ENCODE data around the gene POLN. TPM values are rescaled to one million over a fixed set of nuclear protein-coding genes. Genes with fewer than 3 reads are reported as not detected.

Gene POLN
- total and polyA plus RNA-seq, 2 experiments from 2014 or later: 1.8 to 4.0 TPM

DNA sequence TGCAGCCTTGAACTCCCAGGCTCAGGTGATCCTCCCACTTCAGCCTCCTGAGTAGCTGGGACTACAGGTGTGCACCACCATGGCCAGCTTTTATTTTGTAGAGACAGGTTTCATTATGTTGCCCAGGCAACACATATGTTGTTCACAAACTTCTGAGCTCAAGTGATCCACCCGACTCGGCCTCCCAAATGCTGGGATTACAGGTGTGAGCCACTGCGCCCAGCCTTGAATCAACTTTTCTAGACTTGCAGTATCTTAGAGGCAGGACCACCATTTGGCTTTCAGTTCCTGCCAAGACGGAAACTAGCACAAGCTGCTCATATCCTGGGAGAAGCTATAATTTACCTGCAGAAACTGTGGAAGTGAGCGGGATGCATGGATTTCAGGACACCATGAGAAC, 162.9 kb downstream of the POLN start:
- DNase-seq (ENCODE audit: low spot score): no peak
- Histone ChIP-seq H3K4me2 (no peak overlapping the region), H3K9me2 (ENCODE audit: insufficient read depth) (no peaks in the 10 kb centered on the region), H3K27me3 (ENCODE audit: insufficient read depth) (no peaks in the 10 kb centered on the region), H3K4me3 (no peak overlapping the region), H4K20me1 (replicated peaks; ENCODE audit: insufficient read depth) (no peaks in the 10 kb centered on the region), H3K36me3 (ENCODE audit: insufficient read depth) (no peaks in the 10 kb centered on the region), H3K79me2 (replicated peaks; ENCODE audit: insufficient read depth) (no peaks in the 10 kb centered on the region), H3K27ac (ENCODE audit: low read depth) (no peak overlapping the region), H3F3A (replicated peaks; ENCODE audit: low read depth) (no peaks in the 10 kb centered on the region), H3K4me1 (ENCODE audit: insufficient read depth) (no peaks in the 10 kb centered on the region), H2AFZ (no peak overlapping the region)
- no peak overlapping the region for H3K27ac Mint-ChIP-seq
- no peak for ATAC-seq
- H3K27me3 Mint-ChIP-seq (ENCODE audit: insufficient read depth, low read depth, poor library complexity): peaks cover 10% of the 10 kb centered on the region
- H3K4me3 Mint-ChIP-seq: no peak overlapping the region
- H3K9me3 Mint-ChIP-seq: no peaks in the 10 kb centered on the region
- TF ChIP-seq, protein P1, sequence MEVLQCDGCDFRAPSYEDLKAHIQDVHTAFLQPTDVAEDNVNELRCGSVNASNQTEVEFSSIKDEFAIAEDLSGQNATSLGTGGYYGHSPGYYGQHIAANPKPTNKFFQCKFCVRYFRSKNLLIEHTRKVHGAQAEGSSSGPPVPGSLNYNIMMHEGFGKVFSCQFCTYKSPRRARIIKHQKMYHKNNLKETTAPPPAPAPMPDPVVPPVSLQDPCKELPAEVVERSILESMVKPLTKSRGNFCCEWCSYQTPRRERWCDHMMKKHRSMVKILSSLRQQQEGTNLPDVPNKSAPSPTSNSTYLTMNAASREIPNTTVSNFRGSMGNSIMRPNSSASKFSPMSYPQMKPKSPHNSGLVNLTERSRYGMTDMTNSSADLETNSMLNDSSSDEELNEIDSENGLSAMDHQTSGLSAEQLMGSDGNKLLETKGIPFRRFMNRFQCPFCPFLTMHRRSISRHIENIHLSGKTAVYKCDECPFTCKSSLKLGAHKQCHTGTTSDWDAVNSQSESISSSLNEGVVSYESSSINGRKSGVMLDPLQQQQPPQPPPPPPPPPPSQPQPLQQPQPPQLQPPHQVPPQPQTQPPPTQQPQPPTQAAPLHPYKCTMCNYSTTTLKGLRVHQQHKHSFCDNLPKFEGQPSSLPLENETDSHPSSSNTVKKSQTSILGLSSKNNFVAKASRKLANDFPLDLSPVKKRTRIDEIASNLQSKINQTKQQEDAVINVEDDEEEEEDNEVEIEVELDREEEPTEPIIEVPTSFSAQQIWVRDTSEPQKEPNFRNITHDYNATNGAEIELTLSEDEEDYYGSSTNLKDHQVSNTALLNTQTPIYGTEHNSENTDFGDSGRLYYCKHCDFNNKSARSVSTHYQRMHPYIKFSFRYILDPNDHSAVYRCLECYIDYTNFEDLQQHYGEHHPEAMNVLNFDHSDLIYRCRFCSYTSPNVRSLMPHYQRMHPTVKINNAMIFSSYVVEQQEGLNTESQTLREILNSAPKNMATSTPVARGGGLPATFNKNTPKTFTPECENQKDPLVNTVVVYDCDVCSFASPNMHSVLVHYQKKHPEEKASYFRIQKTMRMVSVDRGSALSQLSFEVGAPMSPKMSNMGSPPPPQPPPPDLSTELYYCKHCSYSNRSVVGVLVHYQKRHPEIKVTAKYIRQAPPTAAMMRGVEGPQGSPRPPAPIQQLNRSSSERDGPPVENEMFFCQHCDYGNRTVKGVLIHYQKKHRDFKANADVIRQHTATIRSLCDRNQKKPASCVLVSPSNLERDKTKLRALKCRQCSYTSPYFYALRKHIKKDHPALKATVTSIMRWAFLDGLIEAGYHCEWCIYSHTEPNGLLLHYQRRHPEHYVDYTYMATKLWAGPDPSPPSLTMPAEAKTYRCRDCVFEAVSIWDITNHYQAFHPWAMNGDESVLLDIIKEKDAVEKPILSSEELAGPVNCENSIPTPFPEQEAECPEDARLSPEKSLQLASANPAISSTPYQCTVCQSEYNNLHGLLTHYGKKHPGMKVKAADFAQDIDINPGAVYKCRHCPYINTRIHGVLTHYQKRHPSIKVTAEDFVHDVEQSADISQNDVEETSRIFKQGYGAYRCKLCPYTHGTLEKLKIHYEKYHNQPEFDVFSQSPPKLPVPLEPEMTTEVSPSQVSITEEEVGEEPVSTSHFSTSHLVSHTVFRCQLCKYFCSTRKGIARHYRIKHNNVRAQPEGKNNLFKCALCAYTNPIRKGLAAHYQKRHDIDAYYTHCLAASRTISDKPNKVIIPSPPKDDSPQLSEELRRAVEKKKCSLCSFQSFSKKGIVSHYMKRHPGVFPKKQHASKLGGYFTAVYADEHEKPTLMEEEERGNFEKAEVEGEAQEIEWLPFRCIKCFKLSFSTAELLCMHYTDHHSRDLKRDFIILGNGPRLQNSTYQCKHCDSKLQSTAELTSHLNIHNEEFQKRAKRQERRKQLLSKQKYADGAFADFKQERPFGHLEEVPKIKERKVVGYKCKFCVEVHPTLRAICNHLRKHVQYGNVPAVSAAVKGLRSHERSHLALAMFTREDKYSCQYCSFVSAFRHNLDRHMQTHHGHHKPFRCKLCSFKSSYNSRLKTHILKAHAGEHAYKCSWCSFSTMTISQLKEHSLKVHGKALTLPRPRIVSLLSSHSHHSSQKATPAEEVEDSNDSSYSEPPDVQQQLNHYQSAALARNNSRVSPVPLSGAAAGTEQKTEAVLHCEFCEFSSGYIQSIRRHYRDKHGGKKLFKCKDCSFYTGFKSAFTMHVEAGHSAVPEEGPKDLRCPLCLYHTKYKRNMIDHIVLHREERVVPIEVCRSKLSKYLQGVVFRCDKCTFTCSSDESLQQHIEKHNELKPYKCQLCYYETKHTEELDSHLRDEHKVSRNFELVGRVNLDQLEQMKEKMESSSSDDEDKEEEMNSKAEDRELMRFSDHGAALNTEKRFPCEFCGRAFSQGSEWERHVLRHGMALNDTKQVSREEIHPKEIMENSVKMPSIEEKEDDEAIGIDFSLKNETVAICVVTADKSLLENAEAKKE (CRISPR knock-in tag; IDR thresholded peaks at IDR 0.05): no peak
- TF ChIP-seq JUNB (IDR thresholded peaks at IDR 0.05; ENCODE audit: unreplicated experiment): no peak
- no peak for TF ChIP-seq ZNF331 (CRISPR knock-in tag; IDR thresholded peaks at IDR 0.05; ENCODE audit: low read depth)
- TF ChIP-seq, protein P2, sequence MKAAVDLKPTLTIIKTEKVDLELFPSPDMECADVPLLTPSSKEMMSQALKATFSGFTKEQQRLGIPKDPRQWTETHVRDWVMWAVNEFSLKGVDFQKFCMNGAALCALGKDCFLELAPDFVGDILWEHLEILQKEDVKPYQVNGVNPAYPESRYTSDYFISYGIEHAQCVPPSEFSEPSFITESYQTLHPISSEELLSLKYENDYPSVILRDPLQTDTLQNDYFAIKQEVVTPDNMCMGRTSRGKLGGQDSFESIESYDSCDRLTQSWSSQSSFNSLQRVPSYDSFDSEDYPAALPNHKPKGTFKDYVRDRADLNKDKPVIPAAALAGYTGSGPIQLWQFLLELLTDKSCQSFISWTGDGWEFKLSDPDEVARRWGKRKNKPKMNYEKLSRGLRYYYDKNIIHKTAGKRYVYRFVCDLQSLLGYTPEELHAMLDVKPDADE (IDR thresholded peaks at IDR 0.05): no peak
- TF ChIP-seq, protein P3, sequence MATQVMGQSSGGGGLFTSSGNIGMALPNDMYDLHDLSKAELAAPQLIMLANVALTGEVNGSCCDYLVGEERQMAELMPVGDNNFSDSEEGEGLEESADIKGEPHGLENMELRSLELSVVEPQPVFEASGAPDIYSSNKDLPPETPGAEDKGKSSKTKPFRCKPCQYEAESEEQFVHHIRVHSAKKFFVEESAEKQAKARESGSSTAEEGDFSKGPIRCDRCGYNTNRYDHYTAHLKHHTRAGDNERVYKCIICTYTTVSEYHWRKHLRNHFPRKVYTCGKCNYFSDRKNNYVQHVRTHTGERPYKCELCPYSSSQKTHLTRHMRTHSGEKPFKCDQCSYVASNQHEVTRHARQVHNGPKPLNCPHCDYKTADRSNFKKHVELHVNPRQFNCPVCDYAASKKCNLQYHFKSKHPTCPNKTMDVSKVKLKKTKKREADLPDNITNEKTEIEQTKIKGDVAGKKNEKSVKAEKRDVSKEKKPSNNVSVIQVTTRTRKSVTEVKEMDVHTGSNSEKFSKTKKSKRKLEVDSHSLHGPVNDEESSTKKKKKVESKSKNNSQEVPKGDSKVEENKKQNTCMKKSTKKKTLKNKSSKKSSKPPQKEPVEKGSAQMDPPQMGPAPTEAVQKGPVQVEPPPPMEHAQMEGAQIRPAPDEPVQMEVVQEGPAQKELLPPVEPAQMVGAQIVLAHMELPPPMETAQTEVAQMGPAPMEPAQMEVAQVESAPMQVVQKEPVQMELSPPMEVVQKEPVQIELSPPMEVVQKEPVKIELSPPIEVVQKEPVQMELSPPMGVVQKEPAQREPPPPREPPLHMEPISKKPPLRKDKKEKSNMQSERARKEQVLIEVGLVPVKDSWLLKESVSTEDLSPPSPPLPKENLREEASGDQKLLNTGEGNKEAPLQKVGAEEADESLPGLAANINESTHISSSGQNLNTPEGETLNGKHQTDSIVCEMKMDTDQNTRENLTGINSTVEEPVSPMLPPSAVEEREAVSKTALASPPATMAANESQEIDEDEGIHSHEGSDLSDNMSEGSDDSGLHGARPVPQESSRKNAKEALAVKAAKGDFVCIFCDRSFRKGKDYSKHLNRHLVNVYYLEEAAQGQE (IDR thresholded peaks at IDR 0.05; ENCODE audit: unreplicated experiment): no peak
- TF ChIP-seq, protein P4, sequence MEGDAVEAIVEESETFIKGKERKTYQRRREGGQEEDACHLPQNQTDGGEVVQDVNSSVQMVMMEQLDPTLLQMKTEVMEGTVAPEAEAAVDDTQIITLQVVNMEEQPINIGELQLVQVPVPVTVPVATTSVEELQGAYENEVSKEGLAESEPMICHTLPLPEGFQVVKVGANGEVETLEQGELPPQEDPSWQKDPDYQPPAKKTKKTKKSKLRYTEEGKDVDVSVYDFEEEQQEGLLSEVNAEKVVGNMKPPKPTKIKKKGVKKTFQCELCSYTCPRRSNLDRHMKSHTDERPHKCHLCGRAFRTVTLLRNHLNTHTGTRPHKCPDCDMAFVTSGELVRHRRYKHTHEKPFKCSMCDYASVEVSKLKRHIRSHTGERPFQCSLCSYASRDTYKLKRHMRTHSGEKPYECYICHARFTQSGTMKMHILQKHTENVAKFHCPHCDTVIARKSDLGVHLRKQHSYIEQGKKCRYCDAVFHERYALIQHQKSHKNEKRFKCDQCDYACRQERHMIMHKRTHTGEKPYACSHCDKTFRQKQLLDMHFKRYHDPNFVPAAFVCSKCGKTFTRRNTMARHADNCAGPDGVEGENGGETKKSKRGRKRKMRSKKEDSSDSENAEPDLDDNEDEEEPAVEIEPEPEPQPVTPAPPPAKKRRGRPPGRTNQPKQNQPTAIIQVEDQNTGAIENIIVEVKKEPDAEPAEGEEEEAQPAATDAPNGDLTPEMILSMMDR (conservative IDR thresholded peaks at IDR 0.05; ENCODE audit: low read depth in 2 of 2): no peak
- TF ChIP-seq ZNF114 (CRISPR knock-in tag; IDR thresholded peaks at IDR 0.05): no peak
- TF ChIP-seq NANOG (IDR thresholded peaks at IDR 0.05; ENCODE audit: borderline replicate concordance): no peak
- TF ChIP-seq EZH2phosphoT487 (IDR thresholded peaks at IDR 0.05; ENCODE audit: unreplicated experiment): no peak
- no peak for TF ChIP-seq STAT1 (IDR thresholded peaks at IDR 0.05; ENCODE audit: unreplicated experiment)
- no peak for TF ChIP-seq POLR2AphosphoS5 (IDR thresholded peaks at IDR 0.05; ENCODE audit: low read depth)
- no peak for TF ChIP-seq EZH2 (IDR thresholded peaks at IDR 0.05; ENCODE audit: low read depth, unreplicated experiment)
- TF ChIP-seq CREB1 (CRISPR knock-in tag; IDR thresholded peaks at IDR 0.05; ENCODE audit: low read depth): no peak
- no peaks in the 10 kb centered on the region for H3K4me1 Mint-ChIP-seq
- H3K36me3 Mint-ChIP-seq (ENCODE audit: low read depth): no peaks in the 10 kb centered on the region; the same call in 2 of the 3 replicates
